ENCODE data around the gene SPACA9.

DNA sequence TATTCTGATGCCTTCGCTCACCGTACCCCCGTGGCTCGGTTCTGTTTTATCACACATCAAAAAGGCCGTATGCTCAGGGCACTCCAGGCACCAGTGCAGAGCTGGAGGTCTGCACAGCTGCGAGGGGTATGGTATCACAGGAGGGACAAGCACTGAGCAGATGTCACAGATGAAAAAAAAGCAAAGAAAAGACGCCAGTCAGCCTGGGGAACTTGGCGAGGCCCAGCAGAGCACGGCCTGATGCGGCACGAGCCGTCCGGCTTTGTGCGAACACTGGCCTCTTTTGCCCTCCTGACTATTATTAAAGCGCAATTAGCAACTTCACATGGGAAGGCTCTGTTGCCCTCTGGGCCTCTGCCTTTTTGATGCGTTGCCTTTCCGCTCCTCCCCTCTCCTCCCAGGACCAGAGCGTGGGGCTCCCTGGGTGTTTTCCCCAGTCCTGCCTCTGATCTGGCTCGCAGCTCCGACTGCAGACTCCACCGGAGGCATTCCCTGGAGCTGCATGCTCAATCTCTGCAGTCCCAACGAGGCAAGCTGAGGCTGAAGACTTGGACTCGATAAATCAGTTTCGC, 45.1 kb upstream of the SPACA9 start:
- TF ChIP-seq, protein P1, sequence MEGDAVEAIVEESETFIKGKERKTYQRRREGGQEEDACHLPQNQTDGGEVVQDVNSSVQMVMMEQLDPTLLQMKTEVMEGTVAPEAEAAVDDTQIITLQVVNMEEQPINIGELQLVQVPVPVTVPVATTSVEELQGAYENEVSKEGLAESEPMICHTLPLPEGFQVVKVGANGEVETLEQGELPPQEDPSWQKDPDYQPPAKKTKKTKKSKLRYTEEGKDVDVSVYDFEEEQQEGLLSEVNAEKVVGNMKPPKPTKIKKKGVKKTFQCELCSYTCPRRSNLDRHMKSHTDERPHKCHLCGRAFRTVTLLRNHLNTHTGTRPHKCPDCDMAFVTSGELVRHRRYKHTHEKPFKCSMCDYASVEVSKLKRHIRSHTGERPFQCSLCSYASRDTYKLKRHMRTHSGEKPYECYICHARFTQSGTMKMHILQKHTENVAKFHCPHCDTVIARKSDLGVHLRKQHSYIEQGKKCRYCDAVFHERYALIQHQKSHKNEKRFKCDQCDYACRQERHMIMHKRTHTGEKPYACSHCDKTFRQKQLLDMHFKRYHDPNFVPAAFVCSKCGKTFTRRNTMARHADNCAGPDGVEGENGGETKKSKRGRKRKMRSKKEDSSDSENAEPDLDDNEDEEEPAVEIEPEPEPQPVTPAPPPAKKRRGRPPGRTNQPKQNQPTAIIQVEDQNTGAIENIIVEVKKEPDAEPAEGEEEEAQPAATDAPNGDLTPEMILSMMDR (IDR thresholded peaks at IDR 0.05; ENCODE audit: insufficient read depth, low read depth, low read length) = no peak
- TF ChIP-seq EZH2 (IDR thresholded peaks at IDR 0.05; ENCODE audit: insufficient read depth, low read length) = no peak
